Measurements from ENCODE around the gene MYO7A.

The MYO7A gene

DNA sequence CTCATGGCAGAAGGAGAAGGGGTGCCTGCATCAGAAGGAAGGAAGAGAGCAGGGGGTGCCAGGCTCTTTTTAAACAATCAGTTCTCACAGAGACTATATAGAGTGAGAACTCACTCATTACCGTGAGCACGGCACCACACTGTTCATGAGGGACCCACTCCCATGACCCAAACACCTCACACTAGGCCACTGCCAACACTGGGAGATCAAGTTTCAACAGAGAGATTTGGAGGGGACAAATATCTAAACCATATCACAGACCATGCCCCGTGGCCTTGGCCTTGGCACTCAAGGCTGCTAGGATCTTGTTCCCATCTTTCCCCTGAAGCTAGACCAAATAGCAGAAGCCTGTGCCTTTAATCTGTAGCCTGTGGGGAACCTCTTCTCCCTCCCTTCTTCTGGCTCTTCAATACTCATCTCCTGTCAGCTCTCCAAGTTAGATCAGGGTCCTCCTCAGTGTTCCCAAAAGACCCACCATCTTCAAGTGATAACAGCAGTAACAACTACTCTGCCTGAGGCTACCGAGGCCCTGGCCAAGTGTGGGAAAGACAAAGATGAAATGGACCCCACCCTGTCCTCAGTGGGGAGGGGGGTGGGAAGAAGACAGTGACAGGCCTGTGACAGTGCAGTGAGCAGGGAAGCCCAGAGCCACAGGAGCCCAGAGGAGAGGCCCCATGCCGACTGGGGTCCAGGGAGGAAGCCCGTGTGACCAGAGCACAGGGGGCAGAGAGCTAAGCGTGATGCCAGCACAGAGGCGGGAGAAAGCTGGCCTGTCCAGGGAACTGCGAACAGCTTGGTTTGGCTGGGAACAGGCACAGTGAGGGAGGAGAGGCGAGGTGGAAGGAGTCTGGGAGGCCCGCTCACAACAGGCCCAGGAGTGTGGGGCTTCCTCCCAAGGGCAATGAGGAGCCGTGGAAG, 72.6 kb downstream of the MYO7A start:
- no peak for DNase-seq (ENCODE audit: low read depth, low spot score)

DNA sequence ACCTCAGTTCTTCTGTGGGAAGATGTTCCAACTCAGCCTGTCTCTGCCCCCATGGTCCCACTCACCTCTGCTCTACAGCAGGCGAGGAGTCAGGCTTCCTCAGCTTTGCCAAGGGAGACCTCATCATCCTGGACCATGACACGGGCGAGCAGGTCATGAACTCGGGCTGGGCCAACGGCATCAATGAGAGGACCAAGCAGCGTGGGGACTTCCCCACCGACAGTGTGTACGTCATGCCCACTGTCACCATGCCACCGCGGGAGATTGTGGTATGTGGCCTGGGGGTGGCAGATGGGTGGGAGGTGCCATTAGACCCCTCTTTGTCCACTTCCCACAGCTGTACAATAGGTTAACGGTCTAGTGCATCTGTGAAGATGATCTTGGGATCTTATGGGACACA, 73.3 kb downstream of the MYO7A start:
- no peak for DNase-seq (ENCODE audit: low read depth, low spot score)

DNA sequence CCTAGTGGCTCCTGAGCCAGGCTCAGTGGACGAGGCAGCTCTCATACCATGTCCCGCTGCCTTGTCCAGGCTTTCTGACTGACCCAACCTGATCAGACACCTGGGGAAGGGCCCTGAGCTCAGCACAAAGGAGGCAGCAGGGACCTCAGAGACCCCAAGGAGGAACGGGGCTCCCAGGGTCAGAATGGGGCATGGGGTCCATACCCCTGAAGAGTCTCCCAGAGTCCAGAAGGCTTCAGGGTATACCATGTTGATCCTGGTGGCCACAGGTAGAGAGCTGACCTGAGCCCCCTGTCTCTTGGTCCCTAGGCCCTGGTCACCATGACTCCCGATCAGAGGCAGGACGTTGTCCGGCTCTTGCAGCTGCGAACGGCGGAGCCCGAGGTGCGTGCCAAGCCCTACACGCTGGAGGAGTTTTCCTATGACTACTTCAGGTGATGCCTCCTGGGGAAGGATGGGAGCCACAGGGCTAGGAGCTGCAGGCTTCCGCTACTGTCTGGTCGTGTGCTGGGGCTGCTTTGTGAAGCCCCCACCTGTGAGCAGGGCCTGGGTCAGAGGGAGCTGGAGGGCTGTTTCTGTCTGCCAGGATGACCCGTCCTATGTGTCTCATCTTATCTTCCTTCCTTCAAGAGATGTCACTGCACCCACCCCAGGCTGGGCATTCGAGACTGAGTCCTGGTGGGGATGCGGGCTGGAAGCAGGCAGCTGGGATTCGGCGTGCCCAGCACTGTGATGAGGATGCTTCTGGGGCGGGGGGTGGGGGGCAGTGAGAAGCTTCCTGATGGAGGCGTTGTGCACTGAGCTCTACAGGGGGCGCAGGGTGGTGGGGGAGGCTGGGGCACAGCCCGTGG, 74.2 kb downstream of the MYO7A start:
- DNase-seq (ENCODE audit: low read depth, low spot score) = no peak

DNA sequence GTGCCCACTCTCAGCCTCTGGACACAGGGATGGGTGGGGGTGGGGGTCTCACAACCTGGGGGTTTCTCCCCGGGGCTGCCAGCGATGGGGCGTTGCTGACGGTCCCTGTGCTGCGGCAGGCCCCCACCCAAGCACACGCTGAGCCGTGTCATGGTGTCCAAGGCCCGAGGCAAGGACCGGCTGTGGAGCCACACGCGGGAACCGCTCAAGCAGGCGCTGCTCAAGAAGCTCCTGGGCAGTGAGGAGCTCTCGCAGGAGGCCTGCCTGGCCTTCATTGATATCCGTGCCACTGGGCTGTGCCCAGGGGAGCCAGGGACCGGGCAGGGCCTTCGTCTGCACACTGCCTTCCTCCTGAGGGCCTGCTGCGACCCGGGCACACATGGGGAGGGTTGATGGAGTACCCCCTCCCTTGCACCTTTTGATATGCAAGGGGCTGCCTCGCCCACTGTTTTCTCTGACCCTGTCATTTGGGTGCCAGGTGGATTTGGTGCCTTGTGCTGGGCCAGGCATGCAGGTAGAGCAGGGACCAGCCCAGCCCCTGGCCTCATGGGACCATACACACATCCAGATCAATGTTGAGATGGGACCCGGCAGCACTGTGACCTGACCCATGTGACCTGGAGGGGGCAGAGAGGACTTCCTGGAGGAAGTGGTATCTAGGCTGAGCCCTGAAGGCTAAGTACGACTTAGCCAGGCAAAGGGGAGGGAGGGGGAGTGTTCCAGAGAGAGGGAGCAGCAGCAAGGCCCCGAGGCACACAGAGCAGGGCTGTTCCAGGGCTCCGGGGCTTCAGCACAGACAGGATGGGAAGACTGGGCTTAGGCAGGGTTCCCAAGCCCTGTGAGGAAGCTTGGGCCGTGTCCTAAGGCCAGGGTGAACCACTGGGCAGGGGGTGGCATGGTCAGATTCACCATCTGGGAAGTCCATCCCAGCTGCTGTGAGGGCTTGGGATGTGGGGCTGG, 75.2 kb downstream of the MYO7A start:
- DNase-seq (ENCODE audit: low read depth, low spot score) = no peak

DNA sequence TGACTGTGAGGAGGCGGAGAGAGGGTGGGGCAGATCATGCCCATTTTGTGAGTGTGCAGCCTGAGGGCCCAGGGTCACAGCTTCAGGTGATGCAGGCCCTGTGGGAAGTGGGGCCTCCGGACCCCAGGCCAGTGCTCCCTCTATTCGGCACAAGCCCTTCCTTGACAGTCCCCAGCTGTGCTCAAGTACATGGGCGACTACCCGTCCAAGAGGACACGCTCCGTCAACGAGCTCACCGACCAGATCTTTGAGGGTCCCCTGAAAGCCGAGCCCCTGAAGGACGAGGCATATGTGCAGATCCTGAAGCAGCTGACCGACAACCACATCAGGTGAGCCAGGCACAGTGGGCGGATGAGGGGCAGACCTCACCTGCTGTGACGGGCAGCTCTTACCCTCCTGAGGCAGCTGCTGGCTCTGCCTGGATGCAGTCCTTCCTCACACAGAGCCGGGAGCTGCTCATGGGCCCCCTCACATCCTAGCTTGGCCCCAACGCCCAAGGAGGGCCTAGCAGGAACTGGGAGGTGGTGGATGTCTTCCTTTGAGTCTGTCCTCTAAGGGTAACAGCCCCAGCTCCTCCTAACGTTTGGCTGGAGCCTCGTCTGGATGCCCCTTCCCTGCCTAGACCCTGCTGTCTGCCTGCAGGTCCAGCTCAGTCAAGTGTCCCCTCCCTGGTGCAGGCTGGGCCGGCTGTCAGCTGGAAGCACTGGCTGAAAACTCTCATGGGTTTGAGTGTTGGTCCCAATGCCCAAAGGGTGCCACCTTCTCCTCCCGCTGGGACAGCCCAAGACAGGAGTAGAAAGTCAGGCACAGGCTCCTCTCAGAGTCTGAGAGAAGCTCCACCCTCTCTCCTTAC, 76.1 kb downstream of the MYO7A start:
- no peak for DNase-seq (ENCODE audit: low read depth, low spot score)

DNA sequence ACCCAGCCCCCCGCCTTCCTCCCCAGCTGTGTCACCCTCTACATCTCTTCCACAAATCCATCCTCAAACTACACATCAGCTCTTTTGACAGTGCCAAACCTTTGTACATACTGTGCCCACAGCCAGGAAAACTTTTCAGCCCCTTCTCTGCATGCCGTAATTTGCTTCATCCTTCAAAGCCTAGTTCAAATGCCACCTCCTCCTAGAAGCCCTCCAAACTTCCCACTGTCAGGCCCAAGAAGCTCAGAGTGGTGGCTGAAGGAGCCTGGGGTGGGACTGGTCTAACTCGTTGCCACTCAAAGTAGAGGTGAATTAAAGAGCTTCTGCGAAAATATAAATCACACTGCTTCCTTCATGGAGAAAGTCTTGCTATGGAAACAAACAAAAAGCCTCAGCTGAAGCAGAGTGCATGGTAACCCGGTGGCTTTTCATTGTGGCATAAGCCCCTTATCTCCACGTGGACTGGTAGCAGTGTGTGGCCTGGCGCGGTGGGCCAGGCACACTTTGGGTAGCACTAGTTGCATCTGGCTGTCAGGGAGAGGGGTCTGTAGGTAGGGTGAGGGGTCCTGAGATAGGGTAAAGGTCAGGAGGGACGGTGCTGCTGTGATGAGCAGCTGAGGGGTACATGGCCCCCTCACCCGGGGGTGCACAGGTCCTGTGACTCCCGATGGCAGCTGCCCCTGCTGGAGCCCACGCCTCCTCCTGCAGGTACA, 76.9 kb downstream of the MYO7A start:
- no peak for DNase-seq (ENCODE audit: low read depth, low spot score)

DNA sequence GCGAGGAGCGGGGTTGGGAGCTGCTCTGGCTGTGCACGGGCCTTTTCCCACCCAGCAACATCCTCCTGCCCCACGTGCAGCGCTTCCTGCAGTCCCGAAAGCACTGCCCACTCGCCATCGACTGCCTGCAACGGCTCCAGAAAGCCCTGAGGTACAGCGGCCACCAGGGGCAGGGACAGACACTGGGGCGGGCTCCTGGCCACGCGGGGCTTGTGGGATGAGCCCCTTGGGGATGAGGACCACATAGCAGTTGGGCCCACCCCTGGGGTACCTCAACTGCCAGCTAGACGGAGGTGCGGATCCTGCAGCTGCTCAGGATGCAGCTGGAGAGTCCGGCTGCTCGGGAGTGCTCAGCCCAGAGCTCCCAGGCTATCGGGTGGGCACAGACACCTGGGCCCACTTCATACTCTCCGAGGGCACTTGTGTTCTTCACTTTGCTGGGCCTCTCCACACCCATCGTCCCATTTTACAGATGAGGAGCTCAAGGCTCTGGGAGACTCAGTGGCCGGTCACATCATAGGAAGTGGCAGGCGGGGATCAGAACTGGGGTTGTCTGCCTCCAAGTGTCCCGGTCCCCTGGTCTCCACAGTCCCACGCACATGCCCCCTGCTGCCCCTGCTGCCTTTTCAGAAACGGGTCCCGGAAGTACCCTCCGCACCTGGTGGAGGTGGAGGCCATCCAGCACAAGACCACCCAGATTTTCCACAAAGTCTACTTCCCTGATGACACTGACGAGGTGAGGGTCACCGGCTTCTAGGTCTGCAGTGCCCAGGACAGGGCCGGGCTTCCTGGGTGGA, 77.6 kb downstream of the MYO7A start:
- DNase-seq (ENCODE audit: low read depth, low spot score) = no peak

DNA sequence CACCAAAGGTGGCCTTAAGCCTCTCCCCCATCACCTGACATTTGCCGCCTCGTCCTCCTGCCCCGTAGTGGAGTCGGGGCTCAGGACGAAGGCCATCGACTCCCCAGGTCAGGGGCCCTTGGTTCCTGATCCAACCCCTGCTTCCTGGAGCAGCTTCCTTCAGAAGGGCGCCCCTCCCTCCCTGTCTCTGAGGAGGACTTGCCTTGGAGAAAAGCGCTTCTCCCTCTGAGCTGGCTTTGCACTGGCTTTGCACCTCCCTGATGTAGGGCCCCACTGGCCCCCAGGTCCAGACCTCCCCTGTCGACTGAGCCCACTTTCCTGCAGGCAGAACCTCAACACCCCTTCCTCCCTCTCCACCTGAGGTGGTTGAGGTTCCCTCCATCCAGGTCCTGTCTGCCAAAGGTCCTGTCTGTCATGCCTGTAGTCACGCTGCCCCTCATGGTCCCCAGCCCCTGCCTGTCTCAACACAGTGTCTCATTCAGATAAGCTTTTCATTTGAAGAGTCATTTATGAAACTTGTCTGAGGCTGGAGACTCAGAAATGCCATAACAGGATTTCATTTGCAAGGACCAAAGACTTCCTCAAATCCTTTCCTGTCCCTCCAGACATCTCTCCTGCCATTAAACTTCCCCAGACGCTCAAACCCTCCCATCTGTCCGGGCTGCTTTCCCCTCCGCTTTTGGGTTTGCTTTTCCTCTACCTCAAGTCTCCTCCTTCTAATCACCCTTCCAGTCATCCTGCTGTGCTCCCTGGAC, 78.4 kb downstream of the MYO7A start:
- no peak for DNase-seq (ENCODE audit: low read depth, low spot score)

DNA sequence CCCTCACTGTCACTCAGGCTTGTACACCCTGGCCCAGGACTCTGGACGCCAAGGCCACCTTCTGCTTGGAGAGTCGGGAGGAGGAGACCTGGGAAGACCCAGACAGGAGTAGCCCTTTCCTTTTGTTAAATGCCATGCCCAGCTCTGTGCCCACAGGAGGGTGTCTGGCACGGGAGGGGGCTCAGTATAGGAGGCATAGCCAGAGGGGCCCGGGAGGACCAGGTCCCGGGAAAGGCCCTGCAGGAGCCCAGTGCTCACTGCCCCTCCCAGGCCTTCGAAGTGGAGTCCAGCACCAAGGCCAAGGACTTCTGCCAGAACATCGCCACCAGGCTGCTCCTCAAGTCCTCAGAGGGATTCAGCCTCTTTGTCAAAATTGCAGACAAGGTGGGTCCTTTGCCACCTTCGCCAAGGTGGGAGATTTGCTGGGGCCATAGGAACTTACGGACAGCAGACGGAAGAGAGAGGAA, 79.0 kb downstream of the MYO7A start:
- no peak for DNase-seq (ENCODE audit: low read depth, low spot score)

DNA sequence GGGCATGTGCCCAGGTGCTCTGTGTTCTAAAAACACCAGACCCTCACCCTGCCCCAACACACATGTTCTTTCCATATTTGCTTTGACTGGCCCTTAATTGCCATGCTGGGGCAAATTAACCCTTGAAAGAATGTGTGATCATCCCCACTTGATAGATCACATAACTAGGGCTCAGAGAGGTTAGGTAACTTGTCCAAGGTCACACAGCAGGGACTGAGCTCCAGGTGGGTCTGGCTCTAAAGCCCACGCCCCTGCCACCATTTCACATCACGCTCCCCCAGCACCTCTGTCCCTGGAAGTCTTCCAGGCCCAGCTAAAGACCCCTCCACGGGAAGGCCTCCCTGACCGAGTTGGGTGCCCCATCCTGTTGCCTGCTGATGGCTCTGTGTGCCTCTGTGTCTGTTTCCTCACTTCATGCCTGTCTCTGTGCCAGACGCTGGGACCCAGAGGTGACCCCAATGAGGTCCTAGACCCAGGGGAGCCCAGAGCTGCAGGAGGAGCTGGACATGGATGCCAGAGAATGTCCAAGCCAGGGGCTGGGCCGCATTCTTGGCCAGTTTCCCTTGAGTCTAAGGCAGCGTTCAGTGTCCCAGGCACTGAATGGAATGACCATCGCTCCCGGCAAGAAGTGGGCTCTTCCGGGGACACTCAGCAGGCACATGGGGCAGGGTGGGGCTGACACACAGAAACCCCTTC, 79.7 kb downstream of the MYO7A start:
- DNase-seq (ENCODE audit: low read depth, low spot score) = no peak

DNA sequence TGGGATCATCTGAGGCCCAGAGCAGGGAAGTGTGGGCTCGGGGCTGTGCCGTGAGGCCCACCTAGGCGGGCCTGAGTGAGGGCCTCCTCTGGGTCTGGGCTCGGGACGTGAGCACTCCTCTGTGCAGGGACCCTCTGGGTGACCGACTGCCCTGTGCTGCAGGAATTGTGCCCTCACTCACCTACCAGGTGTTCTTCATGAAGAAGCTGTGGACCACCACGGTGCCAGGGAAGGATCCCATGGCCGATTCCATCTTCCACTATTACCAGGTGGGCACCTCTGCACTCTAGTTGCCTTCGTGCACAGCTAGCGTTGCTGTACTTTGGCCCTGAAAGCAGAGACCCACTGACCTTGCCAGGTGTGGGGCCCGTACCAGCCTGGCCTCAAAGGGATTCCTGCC, 80.5 kb downstream of the MYO7A start:
- DNase-seq (ENCODE audit: low read depth, low spot score) = no peak

DNA sequence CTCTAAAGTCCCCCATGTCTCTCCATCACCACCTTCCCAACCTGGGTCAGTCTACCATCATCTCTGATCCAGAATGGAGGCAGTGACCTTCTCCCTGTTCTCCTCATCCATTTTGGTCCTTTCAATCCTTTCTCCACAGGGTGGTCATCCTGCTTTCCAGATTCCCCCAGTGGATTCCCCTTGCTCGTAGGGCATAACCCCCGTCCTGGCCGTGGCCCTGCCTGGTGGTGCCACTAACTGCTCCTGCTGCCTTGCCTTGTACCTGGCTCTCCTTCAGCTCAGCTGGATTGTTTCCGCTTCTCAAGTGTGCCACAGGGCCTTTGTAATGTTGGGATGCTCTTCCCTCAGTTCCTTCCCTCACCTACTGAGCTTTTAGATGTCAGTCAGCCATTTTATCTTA, 81.6 kb downstream of the MYO7A start:
- DNase-seq (ENCODE audit: low read depth, low spot score) = no peak

DNA sequence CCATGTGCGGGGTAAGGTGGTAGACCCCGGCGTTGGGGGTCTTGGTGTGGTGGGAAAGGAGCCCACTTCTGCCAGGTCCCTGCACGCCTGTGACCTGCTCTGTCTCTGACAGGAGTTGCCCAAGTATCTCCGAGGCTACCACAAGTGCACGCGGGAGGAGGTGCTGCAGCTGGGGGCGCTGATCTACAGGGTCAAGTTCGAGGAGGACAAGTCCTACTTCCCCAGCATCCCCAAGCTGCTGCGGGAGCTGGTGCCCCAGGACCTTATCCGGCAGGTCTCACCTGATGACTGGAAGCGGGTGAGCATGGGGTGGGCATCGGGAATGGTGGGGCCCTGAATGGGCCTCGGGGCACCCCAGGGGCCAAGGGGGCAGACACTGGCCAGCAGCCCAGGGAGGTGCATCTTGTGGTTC, 83.0 kb downstream of the MYO7A start:
- DNase-seq (ENCODE audit: low read depth, low spot score) = no peak

DNA sequence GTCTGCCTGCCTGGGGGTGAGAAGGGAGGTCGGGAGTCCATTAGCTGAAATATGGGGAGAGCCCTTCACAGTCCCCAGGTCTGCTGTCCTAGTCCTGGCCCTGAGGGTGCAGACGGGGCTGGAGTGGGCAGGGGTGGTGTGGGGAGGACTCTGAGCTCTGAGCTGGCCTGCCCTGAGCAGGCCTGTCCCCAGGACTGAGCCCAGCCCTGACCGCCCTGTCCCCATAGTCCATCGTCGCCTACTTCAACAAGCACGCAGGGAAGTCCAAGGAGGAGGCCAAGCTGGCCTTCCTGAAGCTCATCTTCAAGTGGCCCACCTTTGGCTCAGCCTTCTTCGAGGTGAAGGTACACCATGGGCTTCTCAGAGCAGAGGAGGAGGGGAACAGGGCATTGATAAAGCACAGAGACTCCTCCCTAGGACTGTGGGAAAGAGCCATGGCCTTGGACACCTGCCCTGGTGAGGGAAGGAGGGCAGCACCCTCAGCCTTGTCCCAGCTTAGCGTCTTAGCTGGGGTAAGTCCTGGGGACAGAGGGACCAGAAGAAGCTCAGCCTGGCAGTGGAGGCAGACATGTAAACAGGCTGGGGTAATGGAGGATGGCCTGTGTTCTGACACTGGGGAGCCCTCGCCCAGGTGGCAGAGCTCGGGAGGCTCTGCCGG, 83.7 kb downstream of the MYO7A start:
- DNase-seq (ENCODE audit: low read depth, low spot score) = no peak

DNA sequence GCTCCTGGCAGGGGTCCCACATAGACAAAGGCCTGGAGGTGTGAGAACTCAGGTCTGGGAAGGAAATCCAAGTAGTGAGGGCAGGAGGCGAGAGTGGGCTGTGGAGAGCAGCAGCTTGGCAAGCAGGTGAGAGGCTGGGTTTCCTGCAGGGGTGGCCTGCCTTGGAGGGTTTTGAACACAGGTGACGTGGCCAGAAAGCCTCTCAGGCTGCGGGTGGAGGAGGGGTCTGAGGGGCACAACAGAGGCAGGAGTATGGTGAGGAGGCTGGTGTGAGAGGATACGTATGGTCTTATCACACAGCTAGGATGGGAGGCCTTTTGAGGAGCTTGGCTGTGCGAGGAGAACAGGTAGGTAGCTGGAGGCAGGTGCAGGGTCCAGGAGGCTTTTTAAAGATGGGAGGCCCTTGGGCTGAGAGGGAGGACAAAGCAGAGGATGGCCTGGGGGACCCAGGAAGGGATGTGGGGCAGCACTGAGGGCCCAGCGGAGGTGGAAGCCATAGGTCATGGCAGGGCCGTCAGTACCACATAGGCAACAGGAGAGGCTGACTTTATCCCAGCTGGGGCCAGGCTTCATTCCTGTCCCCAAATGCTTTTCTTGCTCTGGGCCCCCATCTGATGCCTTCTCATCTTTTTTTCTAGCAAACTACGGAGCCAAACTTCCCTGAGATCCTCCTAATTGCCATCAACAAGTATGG, 84.4 kb downstream of the MYO7A start:
- DNase-seq (ENCODE audit: low read depth, low spot score) = no peak

DNA sequence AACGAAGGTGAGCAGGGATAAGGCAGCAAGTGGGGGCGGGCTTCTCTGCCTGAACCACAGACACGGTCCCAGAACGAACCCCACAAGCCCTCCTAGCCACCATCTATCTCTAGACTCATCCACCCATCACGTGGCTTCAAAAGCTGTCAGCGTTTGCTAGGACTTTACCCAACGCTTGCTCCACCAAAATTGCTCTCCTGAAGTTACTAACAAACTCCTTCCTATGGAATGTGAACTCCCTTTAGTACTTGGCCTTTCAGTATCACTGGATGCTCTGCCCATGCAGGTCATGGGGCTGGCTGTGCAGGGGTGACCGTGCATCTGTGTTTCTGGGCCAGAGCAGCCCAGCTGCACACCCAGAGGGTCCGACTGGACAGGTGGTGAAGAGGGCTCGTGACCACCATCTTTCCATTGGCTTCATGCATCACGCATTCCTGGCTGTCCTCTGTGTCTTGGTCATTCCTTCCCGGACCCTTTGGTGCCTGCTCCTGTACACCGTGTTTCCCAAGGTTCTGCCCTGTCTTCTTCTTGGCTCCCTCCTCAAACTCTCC, 85.1 kb downstream of the MYO7A start:
- DNase-seq (ENCODE audit: low read depth, low spot score) = no peak

Data from activated CD4-positive, CD25-positive, alpha-beta regulatory T cell treated with anti-CD3 and anti-CD28 coated beads, Interleukin-2, amount 50 U/mL, for 16 hours (primary cell).